Measurements from ENCODE around the gene LDB2. TPM values are rescaled to one million over a fixed set of nuclear protein-coding genes. Genes with fewer than 3 reads are reported as not detected.
"Not testable (repeated sequence)": the region's sequence is repeated elsewhere in the genome, so short reads cannot be mapped to it uniquely, and the experiment has no call there.

LDB2 gene
- total RNA-seq, 1 donor from 2014 or later = 33.3 TPM

DNA sequence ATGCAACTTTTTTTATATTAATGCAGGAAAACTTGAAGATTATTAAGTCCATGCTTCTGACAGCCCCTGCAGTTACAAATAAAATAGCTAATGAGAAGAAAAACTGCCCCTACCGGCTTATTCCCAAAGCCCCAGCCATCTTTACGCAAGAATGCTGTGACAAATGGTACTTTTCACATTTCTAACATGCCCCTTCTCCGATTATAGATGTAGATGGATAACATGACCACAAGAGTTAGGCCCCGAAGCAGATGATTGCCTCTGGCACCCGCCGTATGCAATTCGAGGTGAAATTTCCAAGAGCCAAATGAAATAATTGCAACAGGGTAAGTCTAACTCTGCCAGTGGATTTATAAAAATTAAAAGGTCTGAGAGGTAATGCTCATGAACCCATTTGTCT is 352.8 kb downstream of the LDB2 start:
- intact Hi-C loops (cut with DNase I) = no loop called here
- DNase-seq (ENCODE audit: low spot score) = no peak

DNA sequence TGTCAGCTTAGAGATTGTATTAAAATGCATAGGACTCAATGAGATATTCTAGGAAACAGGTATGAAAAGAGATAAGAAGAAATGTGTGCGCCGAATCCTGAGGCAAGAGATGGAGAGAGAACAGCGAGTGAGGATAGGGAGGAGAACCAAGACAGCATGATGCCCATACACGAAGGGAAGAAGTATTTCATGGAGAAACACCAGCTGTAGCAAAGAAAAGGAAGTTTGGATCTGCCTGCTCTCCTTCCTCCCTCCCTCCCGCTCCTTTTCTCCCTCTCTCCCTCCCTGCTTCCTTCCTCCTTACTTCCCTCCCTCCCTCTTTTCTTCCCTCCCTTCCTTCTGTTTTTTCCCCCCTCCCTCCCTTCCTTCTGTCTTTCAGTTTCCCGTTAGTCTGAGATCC is 353.6 kb downstream of the LDB2 start:
- no peak for DNase-seq (ENCODE audit: low spot score)
- intact Hi-C loops (cut with DNase I) = no loop called here

DNA sequence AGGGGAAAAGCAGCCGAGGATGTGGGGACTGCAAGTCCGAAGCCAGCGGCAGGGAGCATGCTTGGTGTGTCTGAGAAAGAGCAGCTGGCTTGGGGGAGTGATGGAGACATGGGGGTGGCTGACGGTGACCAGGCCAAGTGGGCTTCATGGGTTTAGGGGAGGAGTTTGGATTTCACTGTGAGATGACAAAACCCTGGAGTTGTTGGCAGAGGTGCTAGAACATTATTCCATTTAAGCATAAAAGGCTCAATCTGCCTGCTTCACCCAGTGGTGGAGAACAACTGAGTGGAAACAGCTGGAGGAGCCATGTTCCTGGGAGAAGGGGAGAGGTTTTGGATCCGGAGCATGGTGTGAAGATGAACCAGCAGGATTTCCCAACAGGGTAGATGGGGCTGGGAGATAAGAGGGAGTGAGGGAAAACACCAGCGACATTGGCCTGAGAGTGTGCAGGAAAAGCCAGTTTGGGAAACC is 354.2 kb downstream of the LDB2 start:
- intact Hi-C loops (cut with DNase I) = no loop called here
- DNase-seq (ENCODE audit: low spot score) = no peak

DNA sequence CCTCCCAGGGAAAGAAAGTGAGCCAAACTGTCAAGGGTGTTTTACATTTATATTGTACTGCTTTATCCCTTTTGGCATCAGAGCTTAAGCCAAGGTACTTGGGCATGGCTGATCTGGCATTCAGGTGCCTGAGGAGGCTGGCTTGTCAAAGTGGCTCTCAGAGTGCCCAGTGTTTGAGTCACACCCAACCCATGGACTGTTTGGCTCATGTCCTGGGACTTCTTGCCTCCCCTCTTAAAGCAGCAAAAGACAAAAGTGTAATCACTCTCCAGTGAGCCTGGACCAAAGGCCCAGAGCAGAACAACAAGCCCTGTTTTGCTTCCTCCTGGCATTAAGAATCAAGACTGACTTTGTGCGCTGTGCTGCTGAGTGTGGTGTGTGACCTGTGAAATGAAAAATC is 360.5 kb downstream of the LDB2 start:
- intact Hi-C loops (cut with DNase I) = no loop called here
- no peak for DNase-seq (ENCODE audit: low spot score)

DNA sequence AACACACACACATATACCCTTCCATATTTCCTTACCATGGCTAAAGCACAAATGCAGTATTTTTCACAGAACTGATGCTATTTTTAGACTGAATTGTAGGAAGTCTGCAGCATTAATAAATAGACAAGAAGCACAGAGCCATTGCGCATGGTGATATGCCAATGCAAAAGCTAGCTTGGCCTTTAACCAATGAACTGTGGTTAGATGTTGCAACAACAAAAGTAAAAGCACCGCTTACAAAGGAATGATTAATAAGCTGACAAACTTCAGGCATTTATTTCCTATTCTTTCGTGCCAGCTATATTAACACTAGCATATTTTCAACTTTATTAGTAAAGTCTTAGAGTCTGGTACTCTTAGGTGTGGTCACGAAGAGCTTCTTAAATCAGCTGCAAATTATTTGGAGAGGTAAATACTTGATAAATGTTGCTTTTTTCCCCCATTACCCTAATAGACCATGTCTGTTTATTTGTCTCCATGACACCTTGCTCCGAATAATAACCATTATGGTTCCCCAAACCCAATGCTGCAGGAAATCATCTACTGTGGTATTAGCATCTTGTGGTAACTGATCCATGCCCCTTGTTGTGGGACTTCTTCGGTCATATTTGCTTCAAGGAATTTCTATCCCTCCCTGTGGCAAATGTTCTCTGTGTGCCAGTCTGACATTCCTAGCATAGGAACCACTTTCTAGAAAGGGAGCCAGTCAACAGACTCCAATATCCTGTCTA is 366.0 kb downstream of the LDB2 start:
- intact Hi-C loops (cut with DNase I) = no loop called here
- no peak for DNase-seq (ENCODE audit: low spot score)

DNA sequence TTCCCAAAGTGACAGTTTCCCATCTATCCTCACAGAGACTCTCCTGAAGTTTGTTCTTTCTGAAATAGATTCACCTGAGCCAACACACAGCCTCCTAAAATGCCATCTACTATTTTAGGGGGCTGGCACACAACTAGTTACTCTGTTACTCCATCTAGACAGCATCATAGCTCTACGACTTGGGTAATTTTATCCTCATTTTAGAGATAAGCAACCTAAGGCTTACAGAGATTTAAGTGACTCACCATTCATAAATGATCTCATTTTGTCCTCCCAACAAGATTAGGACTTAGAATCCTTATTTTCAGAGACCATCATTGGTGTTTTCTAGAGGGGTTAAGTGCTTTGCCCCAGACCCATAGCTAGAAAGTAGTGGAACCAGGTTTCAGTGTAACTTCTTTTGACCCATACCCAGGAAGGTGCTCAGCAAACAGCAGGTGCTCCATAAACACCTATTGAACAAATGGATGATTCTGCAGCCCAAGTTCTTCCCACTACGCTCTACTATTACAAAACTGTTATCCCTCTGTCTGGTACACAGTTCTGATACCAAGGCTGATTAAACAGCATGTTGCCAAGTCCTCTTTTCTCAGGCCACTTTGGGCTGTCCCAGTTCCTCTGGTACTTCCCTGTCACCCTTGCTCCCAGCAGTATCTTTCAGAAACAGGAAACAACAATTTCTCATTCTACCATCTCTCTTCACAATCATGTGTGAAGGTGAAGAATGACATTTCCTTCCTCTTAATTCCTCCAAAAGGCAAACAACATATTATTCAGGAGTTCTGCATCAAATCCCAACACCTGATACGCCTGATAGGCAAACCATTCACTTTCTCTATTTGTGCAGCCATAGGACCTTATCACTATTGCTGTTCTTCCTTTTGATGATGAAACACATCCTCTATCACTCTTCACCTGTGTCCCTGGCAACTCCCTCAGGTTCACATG is 367.5 kb downstream of the LDB2 start:
- intact Hi-C loops (cut with DNase I) = no loop called here
- DNase-seq (ENCODE audit: low spot score) = no peak

DNA sequence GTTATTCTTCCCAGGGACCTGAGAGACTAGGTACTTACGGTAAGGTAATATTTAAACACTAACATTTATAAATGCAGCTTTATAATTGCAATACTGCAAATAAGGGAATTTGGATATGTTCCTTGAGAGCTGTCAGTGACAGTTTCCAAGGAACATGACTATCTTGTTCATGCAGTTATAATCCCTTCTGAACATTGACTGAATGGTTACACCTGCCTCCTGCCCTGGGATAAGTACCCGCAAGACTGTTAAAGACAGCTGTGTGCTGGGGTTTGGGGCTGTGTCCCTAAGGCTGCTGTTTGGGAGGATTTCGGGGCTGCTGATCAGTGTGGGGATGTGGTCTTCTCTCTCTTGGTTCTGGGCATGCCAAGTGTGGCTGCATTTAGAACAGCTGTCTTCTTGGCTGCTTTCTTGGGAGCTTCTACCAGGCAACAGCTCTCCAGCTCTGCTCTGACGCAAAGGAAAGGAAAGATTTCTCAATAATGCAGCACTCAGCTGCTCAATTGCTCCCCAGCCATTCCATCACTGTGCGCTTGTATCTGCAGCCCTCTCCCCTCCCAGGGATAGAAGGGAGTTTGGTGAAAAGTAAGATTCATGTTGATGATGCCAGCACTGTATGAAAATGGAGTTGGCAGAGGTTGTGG is 373.4 kb downstream of the LDB2 start:
- DNase-seq (ENCODE audit: low spot score) = no peak
- intact Hi-C loops (cut with DNase I) = no loop called here

DNA sequence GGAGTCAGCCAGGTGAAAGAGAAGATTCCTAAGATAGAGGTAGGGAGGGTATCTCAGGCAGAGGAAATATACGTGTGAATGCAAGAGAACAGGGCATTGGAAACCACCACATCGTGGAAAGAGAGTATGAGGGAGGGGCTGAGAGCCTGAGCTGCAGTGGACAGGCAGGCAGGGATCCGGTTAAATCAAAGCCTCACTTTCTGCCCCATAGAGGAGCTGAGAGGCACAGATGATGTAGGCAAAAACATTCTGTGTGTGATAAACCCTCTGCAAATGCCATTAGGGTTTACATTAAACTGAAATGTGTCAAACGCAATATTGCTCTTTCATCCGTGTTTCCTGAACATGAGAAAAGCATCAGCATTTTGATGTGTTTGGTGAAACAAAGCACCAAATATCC is 374.0 kb downstream of the LDB2 start:
- DNase-seq (ENCODE audit: low spot score) = no peak
- intact Hi-C loops (cut with DNase I) = no loop called here

DNA sequence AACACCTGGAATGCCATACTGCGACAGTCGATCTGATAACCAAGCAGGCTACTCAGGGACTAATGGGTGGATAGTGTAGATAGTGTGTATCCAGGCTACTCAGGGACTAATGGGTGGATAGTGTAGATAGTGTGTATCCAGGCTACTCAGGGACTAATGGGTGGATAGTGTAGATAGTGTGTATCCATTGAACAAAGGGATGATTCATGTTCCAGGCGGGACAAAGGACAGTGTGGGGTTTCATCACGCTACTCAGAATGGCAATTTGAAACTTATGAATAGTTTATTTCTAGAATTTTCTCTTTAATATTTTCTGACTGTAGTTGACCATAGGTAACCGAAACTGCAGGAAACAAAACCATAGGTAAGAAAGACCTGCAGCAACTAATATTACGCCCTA is 374.9 kb downstream of the LDB2 start:
- DNase-seq (ENCODE audit: low spot score); intact Hi-C loops (cut with DNase I): not testable (repeated sequence)

DNA sequence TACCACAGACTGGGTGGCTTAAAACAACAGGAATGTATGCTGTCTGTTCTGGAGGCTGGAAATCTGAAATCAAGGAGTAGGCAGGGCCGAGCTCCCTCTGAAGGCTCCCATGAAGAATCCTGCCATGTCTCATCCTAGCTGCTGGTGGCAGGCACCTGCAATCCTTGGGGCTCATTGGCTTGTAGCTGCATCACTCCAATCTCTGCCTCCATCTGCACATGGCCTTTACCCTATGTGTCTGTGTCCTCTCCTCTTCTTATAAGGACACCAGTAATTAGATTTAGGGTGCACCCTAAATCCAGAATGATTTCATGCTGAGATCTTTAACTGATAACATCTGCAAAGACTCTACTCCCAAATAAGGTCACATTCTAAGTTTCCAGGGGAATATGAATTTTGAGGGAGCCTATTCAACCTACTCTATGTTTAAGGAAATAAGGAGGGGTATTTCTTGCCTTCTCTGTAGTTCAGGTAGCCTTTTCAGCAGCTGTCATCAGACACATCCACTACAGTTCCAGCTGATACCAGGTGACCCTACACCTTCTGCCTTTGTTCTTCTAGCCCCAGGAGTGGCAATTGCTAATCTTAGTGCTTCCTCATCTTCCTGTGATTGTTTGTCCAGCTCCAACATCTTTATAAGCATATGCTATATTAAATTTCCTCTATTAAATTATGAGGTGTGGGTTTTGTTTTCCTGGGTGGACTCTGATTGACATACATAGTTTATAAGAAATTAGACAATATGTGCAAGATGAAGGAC is 377.1 kb downstream of the LDB2 start:
- intact Hi-C loops (cut with DNase I) = no loop called here
- DNase-seq (ENCODE audit: low spot score) = no peak

DNA sequence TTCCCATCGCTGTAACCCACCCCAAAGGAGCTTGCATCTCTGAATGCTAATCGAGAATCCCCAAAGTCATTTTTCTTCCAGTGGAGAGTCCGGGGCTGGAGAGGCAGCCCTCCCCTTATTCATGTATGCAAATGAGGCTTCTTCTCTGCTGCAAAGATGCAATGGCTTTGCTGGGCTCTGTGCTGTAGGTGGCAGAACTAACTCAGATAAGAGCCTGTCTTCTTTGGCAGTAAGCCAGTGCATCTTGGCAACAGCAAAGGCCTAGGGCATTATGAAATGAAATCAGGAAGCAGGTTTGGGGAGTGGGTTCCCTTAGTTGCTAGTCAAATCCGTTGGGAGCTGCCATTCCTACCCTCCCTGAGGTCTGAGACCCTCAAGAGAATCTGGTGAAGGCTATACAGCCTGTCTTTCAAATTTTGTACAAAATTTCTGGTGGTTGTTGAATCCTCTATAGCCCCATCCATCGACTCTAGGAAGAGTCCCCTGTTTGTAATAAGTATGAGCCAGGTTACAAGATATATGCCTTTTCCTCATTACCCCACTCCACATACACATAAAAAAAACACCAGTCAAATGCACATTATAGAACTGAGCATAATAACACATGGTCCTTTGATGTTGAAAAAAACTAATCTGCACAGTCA is 381.5 kb downstream of the LDB2 start:
- no peak for DNase-seq (ENCODE audit: low spot score)
- intact Hi-C loops (cut with DNase I) = loop anchor here (10.0 kb wide), 1 partner anchor 808 kb away; no protein-coding TSS in a partner anchor

DNA sequence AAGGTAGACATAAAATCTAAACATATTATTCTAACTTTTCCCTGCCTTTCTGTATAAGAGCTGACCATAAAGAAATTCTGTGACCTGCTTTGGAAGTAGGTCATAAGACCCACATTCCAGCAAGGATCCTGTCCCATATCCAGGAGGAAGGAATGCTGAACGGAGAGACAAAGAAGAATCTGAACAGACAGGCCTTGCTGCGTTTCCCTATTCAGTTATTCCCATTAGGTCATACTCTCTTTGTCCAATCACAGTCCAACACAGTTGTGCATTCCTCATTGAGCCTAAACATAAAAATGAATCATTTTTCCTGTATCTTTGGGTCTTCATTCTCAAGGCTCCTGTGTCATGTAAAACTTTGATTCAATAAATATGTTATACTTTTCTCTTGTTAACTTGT is 384.6 kb downstream of the LDB2 start:
- DNase-seq (ENCODE audit: low spot score) = no peak
- intact Hi-C loops (cut with DNase I) = loop anchor here (10.0 kb wide), 1 partner anchor 811 kb away; no protein-coding TSS in a partner anchor

DNA sequence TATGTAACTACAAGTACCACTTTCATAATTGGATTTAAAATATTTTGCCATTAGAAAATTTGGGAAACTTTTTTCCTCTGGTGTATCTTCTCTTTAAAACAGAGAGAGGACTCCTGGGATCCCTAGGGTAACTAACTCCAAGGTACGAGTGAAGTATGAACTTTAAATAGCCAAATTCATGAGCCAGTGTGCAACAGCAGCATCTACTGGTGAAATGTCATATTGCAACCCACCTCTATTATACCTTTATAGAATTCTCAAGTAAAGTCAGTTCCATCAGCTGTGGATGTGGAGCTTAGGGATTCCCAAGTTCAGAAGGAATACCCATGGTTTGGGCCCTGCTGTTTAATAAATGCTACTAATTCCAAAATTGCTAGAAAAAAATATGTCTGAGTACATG is 389.5 kb downstream of the LDB2 start:
- intact Hi-C loops (cut with DNase I) = no loop called here
- no peak for DNase-seq (ENCODE audit: low spot score)

DNA sequence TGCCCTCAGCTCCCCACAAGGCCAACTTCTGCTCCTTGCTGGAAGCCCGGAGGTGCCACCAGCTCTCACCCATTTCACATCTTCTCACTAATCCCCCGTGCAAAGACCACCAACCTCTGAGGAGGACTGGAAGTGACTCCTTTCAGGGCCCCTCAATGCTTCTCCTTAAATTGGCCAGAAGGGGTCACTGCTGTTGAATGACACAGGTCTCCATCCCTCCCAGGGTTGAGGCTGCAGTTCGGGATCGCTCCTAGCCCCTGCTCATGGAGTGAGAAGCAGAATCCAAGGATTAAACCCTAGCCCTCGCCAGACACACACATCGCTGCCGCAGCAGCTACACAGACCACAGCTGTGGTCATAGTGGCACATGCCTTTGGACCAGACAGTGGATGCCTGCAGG is 392.7 kb downstream of the LDB2 start:
- DNase-seq (ENCODE audit: low spot score) = no peak
- intact Hi-C loops (cut with DNase I) = no loop called here

DNA sequence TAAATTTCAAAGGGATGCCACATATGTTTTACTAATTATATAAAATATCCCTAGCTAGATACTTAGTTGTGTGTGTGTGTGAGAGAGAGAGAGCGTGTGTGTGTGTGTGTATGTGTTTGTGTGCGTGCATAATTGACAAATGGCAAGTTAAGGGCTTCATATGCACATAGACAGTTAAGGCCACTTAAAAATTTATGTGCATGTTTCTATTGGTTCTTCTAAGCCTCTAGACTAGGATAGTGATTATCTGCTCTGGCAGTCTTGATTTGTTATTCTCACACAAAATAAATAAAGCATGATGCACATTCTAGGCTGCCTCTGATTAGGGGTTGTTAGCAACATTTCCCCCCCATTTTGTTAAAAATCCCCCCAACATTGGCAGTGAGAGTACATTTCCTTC is 393.2 kb downstream of the LDB2 start:
- intact Hi-C loops (cut with DNase I) = no loop called here
- no peak for DNase-seq (ENCODE audit: low spot score)

DNA sequence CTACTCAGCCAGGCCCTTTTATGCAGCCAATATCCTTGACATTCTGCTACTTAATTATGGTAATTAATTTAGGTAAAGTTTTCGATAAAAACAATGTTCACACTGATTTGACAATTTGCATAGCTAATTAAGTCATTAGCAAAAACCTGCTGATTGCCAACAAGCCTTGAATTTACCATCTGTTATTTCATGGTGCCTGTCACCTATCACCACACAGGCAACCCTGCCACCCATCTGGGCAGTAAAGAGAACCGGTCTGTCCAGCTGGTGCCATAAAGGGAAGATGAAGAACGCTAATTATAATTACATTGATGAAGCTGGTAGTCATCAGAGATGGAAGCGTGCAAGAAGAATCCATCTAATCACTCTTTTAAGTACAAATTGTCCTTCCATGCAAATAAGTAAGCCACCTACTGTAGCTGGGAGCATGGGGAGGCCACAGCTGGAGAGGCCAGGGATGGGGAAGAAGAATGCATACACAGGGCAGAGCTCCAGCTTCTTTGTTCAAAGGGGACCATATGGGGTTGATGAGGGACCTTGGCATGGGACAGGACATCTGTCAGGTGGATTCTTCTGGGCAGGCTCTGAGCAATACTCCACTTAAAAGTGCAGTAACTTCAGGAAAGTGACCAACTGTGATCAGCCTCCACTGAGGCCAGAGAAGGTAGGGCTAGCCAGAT is 394.9 kb downstream of the LDB2 start:
- DNase-seq (ENCODE audit: low spot score) = no peak
- intact Hi-C loops (cut with DNase I) = no loop called here

DNA sequence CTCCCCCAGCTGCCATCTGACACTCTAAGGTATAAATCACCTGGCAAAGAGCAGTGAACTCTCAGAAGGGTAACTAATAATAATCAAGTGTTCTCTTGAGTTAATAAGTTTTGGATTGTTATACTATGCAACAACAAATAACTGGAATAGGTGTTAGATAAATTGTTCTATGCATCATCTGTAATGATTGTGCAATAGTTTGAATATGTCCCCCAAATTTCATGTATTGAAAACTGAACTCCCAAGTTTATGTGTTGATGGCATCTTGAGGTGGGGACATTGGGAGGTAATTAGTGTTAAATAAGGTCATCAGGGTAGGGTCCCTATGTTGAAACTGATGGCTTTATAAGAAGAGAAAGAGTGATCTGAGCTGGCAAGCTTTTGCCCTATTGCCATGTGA is 399.5 kb downstream of the LDB2 start:
- DNase-seq (ENCODE audit: low spot score) = no peak
- intact Hi-C loops (cut with DNase I) = no loop called here

DNA sequence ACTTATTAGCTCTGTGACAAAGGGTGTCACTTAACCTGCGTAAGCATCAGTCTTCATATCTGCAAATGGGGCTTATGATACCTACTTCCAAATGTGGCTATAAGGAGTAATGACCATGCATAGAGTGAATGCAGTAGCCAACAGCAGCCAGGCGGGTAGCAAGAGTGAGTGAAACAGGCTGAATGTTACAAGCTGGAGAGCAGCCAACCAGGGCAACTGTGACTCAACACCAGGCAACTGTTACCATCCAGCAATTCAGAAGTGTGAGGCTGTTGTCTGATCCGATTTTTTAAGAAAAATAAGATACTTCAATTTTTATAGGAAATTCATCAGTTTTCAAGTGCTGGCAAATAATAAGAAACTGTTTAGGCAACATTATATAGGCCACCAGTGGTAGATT is 401.9 kb downstream of the LDB2 start:
- intact Hi-C loops (cut with DNase I) = no loop called here
- DNase-seq (ENCODE audit: low spot score) = no peak

DNA sequence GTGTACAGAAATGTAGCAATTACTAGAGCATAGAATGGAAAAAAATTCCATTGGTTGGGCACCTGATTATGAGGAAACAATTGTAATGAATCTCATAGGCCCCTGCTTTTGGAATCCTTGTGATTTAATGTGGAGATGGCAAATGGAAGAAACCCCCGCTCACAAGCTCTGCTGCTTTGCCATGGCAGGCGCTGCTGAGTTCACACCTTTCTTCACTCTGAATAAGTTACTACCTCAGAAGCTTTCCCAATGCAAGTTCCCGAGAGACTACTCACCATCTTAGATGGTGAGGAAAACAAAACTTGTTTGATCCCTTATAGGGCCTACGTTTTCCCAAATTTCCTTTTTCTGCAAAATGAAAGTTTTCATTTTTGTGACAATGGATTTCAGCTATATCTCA is 405.6 kb downstream of the LDB2 start:
- no peak for DNase-seq (ENCODE audit: low spot score)
- intact Hi-C loops (cut with DNase I) = no loop called here

Data from cardiac septum (tissue), 1 donor.